GM12878 (cell line): ENCODE measurements around the gene KIAA1217. TPM values are rescaled to one million over a fixed set of nuclear protein-coding genes. Genes with fewer than 3 reads are reported as not detected.

Experiments used
- ATAC-seq: fragments of 200-7000 bp; cut with Tn5 transposase; 3 replicates; pipeline ENCODE4 v1.9.1; 2020; ENCODE audit warnings: mild to moderate bottlenecking, moderate library complexity
- BruUV-seq: library from RNA; stranded (reverse); fragments of 400-500 nt; replicated peaks from 2 replicates; lab custom pipeline; 2021; lab: Mats Ljungman, UMichigan
- CTCF ChIA-PET: fragments of 300-600 bp; sonication (Branson Sonifier 250); formaldehyde crosslinking; extraction: SDS; loops from one replicate; lab custom pipeline; 2021; ENCODE audit warnings: inconsistent platforms; lab: Yijun Ruan, JAX
- POLR2A ChIA-PET: fragments of 350-600 bp; formaldehyde crosslinking; extraction: SDS; loops from one replicate; lab custom pipeline; 2021; ENCODE audit warnings: inconsistent platforms; lab: Charles Lee
- RAD21 ChIA-PET: fragments of 300-600 bp; sonication (Branson Sonifier 250); formaldehyde crosslinking; loops from one replicate; lab custom pipeline; 2023; ENCODE audit warnings: antibody characterized with exemption; ENCODE audit not compliant: unreplicated experiment; lab: Charles Lee
- SMC1A ChIA-PET: fragments of 300-600 bp; sonication (Branson Sonifier 250); formaldehyde crosslinking; loops from one replicate; lab custom pipeline; 2023; ENCODE audit not compliant: unreplicated experiment, uncharacterized antibody; lab: Charles Lee
- DNase-seq: peaks from one replicate; pipeline ENCODE4 v3.0.0-alpha.2; 2011; ENCODE audit warnings: low read depth, low spot score
- FAIRE-seq: peaks from 3 replicates; lab custom pipeline; 2011; peaks lifted over from hg19 to GRCh38; lab: Jason Lieb, UNC
- H2AFZ ChIP-seq: 2 replicates; pipeline ENCODE4 v1.6.0; 2011; ENCODE audit warnings: low read depth, low read length, control low read depth; ENCODE audit not compliant: control insufficient read depth
- H3K27ac ChIP-seq: 2 replicates; pipeline ENCODE4 v1.5.1; 2011; ENCODE audit warnings: control low read depth; ENCODE audit not compliant: control insufficient read depth, insufficient read depth
- H3K27me3 ChIP-seq, 2 experiments: replicated peaks in 1 of 2; 2 replicates each; pipeline versions ENCODE4 v1.6.0 to v1.6.1; 2011; ENCODE audit warnings: low read length in 1 of 2; ENCODE audit not compliant: control insufficient read depth in 2 of 2, insufficient read depth in 2 of 2
- H3K36me3 ChIP-seq, 2 experiments: 2 replicates each; pipeline ENCODE4 v1.5.1; 2011; ENCODE audit warnings: low read length in 1 of 2; ENCODE audit not compliant: control insufficient read depth in 2 of 2, insufficient read depth in 2 of 2
- H3K4me1 ChIP-seq: 2 replicates; pipeline ENCODE4 v1.6.1; 2011; ENCODE audit warnings: mild to moderate bottlenecking, low read length, moderate library complexity, mixed read lengths; ENCODE audit not compliant: control insufficient read depth, insufficient read depth
- H3K4me2 ChIP-seq: 2 replicates; pipeline ENCODE4 v1.6.0; 2011; ENCODE audit warnings: control low read depth; ENCODE audit not compliant: control insufficient read depth, insufficient read depth
- H3K4me3 ChIP-seq: fragments of 200-600 bp; sonication (generic); 2 replicates; pipeline ENCODE4 v1.5.1; 2016
- H3K79me2 ChIP-seq: 2 replicates; pipeline ENCODE4 v1.6.0; 2011; ENCODE audit warnings: low read length; ENCODE audit not compliant: control insufficient read depth, insufficient read depth
- H3K9ac ChIP-seq: 2 replicates; pipeline ENCODE4 v1.8.0; 2011; ENCODE audit warnings: low read length, control low read depth, mixed read lengths; ENCODE audit not compliant: control insufficient read depth, insufficient read depth
- H3K9me3 ChIP-seq: replicated peaks from 3 replicates; pipeline ENCODE4 v1.5.1; 2011; ENCODE audit warnings: mild to moderate bottlenecking, low read length; ENCODE audit not compliant: control insufficient read depth, insufficient read depth
- H4K20me1 ChIP-seq: 2 replicates; pipeline ENCODE4 v1.6.0; 2011; ENCODE audit not compliant: control insufficient read depth, insufficient read depth
- CREM ChIP-seq: IDR thresholded peaks from 2 replicates; pipeline ENCODE4 v1.6.1; 2014; ENCODE audit warnings: antibody characterized with exemption, low read depth
- ESRRA ChIP-seq: IDR thresholded peaks from 2 replicates; pipeline ENCODE4 v1.6.1; 2012; ENCODE audit warnings: mild to moderate bottlenecking, low read length, improper control_type of control experiment
- MYC ChIP-seq: IDR thresholded peaks from 2 replicates; pipeline ENCODE4 v1.6.1; 2011; ENCODE audit warnings: mild to moderate bottlenecking, low read length, moderate library complexity, inconsistent platforms; ENCODE audit not compliant: insufficient read depth, insufficient replicate concordance, insufficient read length, severe bottlenecking
- NFYB ChIP-seq: IDR thresholded peaks from 2 replicates; pipeline ENCODE4 v1.6.1; 2011; ENCODE audit warnings: low read depth, mild to moderate bottlenecking, low read length, improper control_type of control experiment, moderate library complexity; ENCODE audit not compliant: insufficient read depth
- POU2F2 ChIP-seq: IDR thresholded peaks from 3 replicates; pipeline ENCODE4 v1.6.1; 2011; ENCODE audit warnings: low read depth, mild to moderate bottlenecking, low read length, borderline replicate concordance
- PRDM15 ChIP-seq: fragments of 450-650 bp; formaldehyde crosslinking; IDR thresholded peaks from 2 replicates; pipeline ENCODE4 v1.4.0; 2020; ENCODE audit warnings: mild to moderate bottlenecking, moderate library complexity
- RBBP5 ChIP-seq: fragments of 200-600 bp; sonication (generic); conservative IDR thresholded peaks from 2 replicates; pipeline ENCODE4 v1.6.1; 2016
- SMARCA5 ChIP-seq: fragments of 450-650 bp; IDR thresholded peaks from 2 replicates; pipeline ENCODE4 v1.6.1; 2017; ENCODE audit warnings: mild to moderate bottlenecking
- SPI1 ChIP-seq: IDR thresholded peaks from 2 replicates; pipeline ENCODE4 v1.6.1; 2011; ENCODE audit warnings: low read depth, mild to moderate bottlenecking, low read length, moderate library complexity, borderline replicate concordance; ENCODE audit not compliant: insufficient read depth
- SUZ12 ChIP-seq: fragments of 200-600 bp; sonication (generic); IDR thresholded peaks from one replicate; pipeline ENCODE4 v1.6.1; 2018; ENCODE audit warnings: antibody characterized with exemption, mild to moderate bottlenecking; ENCODE audit not compliant: unreplicated experiment
- TBL1XR1 ChIP-seq: IDR thresholded peaks from 2 replicates; pipeline ENCODE4 v1.6.1; 2012; ENCODE audit warnings: low read depth, low read length, improper control_type of control experiment
- WRNIP1 ChIP-seq: IDR thresholded peaks from 2 replicates; pipeline ENCODE4 v1.6.1; 2011; ENCODE audit warnings: low read depth, low read length, improper control_type of control experiment, borderline replicate concordance
- YY1 ChIP-seq: IDR thresholded peaks from 2 replicates; pipeline ENCODE4 v1.6.1; 2011; ENCODE audit warnings: low read depth, mild to moderate bottlenecking, low read length
- ZNF622 ChIP-seq: fragments of 450-650 bp; IDR thresholded peaks from 2 replicates; pipeline ENCODE4 v1.6.1; 2017; ENCODE audit warnings: mild to moderate bottlenecking, inconsistent platforms
- WGBS: methylation state at CpG from one replicate; pipeline ENCODE4 v1.1.6; 2016; ENCODE audit warnings: low lambda C conversion rate; ENCODE audit not compliant: insufficient replicate concordance, insufficient coverage; ENCODE audit errors: missing lambda C conversion rate; 5-methylcytosine and 5-hydroxymethylcytosine counted together
- in situ Hi-C: fragments of 300-500 bp; cut with MboI; formaldehyde crosslinking; loops from 9 replicates; pipeline ENCODE4 v1.14.3; 2018; ENCODE audit warnings: mixed read lengths
- intact Hi-C: fragments of 100-400 bp; cut with micrococcal nuclease; formaldehyde crosslinking; loops from one replicate; pipeline ENCODE4 v1.14.2; 2022; ENCODE audit not compliant: unreplicated experiment
- polyA plus RNA-seq, 11 experiments: library from polyadenylated mRNA; depleted of rRNA in 4 of 11; unstranded in 6 of 11; stranded (reverse) in 5 of 11; fragments of >200 nt; fragmentation: Nextera tagmentation in 4 of 11; fragmentation: Illumina TruSeq in 1 of 11; extraction: Ambion mirVana in 4 of 11; extraction: Trizol in 1 of 11; gene quantifications; 1 replicate in 1 of 11; 2 replicates in 10 of 11; pipeline versions ENCODE4 v1.2.1 to v1.2.3, GENCODE V29; 2011 to 2016; ENCODE audit warnings: inconsistent platforms in 2 of 11, missing spikeins in 2 of 11, low read depth in 1 of 11
- total RNA-seq, 4 experiments: library from RNA; depleted of rRNA in 3 of 4; stranded (reverse); fragments of >200 nt in 3 of 4; fragmentation: Illumina TruSeq in 1 of 4; extraction: Trizol in 1 of 4; gene quantifications; 2 replicates each; pipeline versions ENCODE4 v1.2.1 to v1.2.3, GENCODE V29; 2013 to 2021

The KIAA1217 gene
- total and polyA plus RNA-seq, 10 of the 15 experiments (the other 5 are each of a cell fraction or from before 2014, with no cell fraction given) = 0.57 to 3.8 (median 2.1) TPM

- Histone ChIP-seq H3K4me1 (no peaks in the 10 kb centered on the region), H3K4me3 (no peak overlapping the region), H3K79me2 (no peaks in the 10 kb centered on the region), H3K4me2 (no peak overlapping the region), H3K36me3 (no peaks in the 10 kb centered on the region), H3K9me3 (no peaks in the 10 kb centered on the region; the same call in 2 of the 3 replicates), H3K9ac (no peak overlapping the region), H3K27me3 (no peaks in the 10 kb centered on the region), H4K20me1 (no peaks in the 10 kb centered on the region), H2AFZ (no peak overlapping the region), H3K27ac (no peak overlapping the region)
- ChIA-PET POLR2A (interaction anchor here (0.5 kb wide), 1 partner anchor 138 kb away, joined by 3 read pairs; no protein-coding TSS in a partner anchor), RAD21 (interaction anchor here (1.0 kb wide), 1 partner anchor 111 kb away, joined by 3 read pairs; no protein-coding TSS in a partner anchor), CTCF (interaction anchor here (0.6 to 1.2 kb wide), 2 partner anchors 31 to 128 kb away, joined by 3 read pairs; no protein-coding TSS in a partner anchor), SMC1A (interaction anchor here (1.3 kb wide), 1 partner anchor 28 kb away, joined by 5 read pairs; no protein-coding TSS in a partner anchor)
- no peak for TF ChIP-seq WRNIP1
- TF ChIP-seq CREM = no peak
- DNase-seq (no peak), ATAC-seq (no peak), FAIRE-seq (no peak)
- in situ Hi-C loops = no loop called here
- 89% methylated on average over 2 of the region's 2 CpGs for WGBS
- BruUV-seq = no TSS peak
- intact Hi-C loops = no loop called here
These were observed 181.3 kb downstream of the KIAA1217 start for GRCh38 chr10:24390146-24390700.

GRCh38 chr10:24390746-24391145 is 181.8 kb downstream of the KIAA1217 start:
- Histone ChIP-seq H3K9ac (no peak overlapping the region), H3K79me2 (no peaks in the 10 kb centered on the region), H2AFZ (no peak overlapping the region), H3K4me1 (no peaks in the 10 kb centered on the region), H3K4me3 (no peak overlapping the region), H3K36me3 (no peaks in the 10 kb centered on the region), H3K9me3 (no peaks in the 10 kb centered on the region; the same call in 2 of the 3 replicates), H3K4me2 (no peak overlapping the region), H3K27me3 (no peaks in the 10 kb centered on the region), H4K20me1 (no peaks in the 10 kb centered on the region), H3K27ac (no peak overlapping the region)
- 88% methylated on average over 1 of the region's 1 CpG for WGBS
- ChIA-PET CTCF (interaction anchor here (0.6 to 1.3 kb wide), 2 partner anchors 31 to 112 kb away, joined by 3 read pairs; no protein-coding TSS in a partner anchor), POLR2A (interaction anchor here (0.5 kb wide), 1 partner anchor 138 kb away, joined by 3 read pairs; no protein-coding TSS in a partner anchor), SMC1A (interaction anchor here (1.3 kb wide), 1 partner anchor 27 kb away, joined by 5 read pairs; no protein-coding TSS in a partner anchor), RAD21 (interaction anchor here (1.0 kb wide), 1 partner anchor 110 kb away, joined by 3 read pairs; no protein-coding TSS in a partner anchor)
- BruUV-seq = no TSS peak
- FAIRE-seq (no peak), DNase-seq (no peak), ATAC-seq (no peak)
- intact Hi-C loops = no loop called here
- in situ Hi-C loops = no loop called here
- no peak for TF ChIP-seq TBL1XR1
- no peak for TF ChIP-seq MYC
- no peak for TF ChIP-seq NFYB
- no peak for TF ChIP-seq ESRRA
- TF ChIP-seq SUZ12 = no peak
- TF ChIP-seq SPI1 = no peak
- no peak for TF ChIP-seq POU2F2
- TF ChIP-seq RBBP5 = no peak
- TF ChIP-seq ZNF622 = no peak
- no peak for TF ChIP-seq SMARCA5
- TF ChIP-seq PRDM15 (CRISPR knock-in tag) = no peak
- no peak for TF ChIP-seq YY1
